Stimulated activated naive CD4-positive, alpha-beta T cell treated with Interleukin-2 at 50 U/mL for 16 hours (primary cell): ENCODE measurements around the gene DOCK6.

Source experiments
- DNase-seq: peaks from one replicate; lab custom pipeline; 2025; lab: John Stamatoyannopoulos, UW

Gene DOCK6

GRCh38 chr19:11223200-11223599 lies 39.1 kb downstream of the DOCK6 start:
- no peak for DNase-seq

- DNase-seq = no peak
These were observed 41.2 kb downstream of the DOCK6 start for GRCh38 chr19:11221082-11221598.

- no peak for DNase-seq
These were observed 47.9 kb downstream of the DOCK6 start for GRCh38 chr19:11214387-11214786.

GRCh38 chr19:11210656-11210928 lies 51.7 kb downstream of the DOCK6 start:
- no peak for DNase-seq

GRCh38 chr19:11209839-11210655 lies 52.3 kb downstream of the DOCK6 start:
- no peak for DNase-seq

GRCh38 chr19:11208561-11209471 lies 53.5 kb downstream of the DOCK6 start:
- DNase-seq = no peak

- DNase-seq = no peak
These were observed 56.3 kb downstream of the DOCK6 start for GRCh38 chr19:11205939-11206570.

GRCh38 chr19:11204943-11205349 lies 57.4 kb downstream of the DOCK6 start:
- DNase-seq = no peak

- no peak for DNase-seq
These were observed 58.2 kb downstream of the DOCK6 start for GRCh38 chr19:11204076-11204602.

GRCh38 chr19:11203194-11204075 lies 58.9 kb downstream of the DOCK6 start:
- peak; percentile 23 for DNase-seq

GRCh38 chr19:11202488-11203193 lies 59.7 kb downstream of the DOCK6 start:
- DNase-seq = no peak

- no peak for DNase-seq
These were observed 60.5 kb downstream of the DOCK6 start for GRCh38 chr19:11201791-11202190.

- no peak for DNase-seq
These were observed 61.4 kb downstream of the DOCK6 start for GRCh38 chr19:11200931-11201330.

GRCh38 chr19:11200015-11200574 lies 62.2 kb downstream of the DOCK6 start:
- DNase-seq = no peak

GRCh38 chr19:11199517-11199916 lies 62.8 kb downstream of the DOCK6 start:
- no peak for DNase-seq

- DNase-seq = no peak
These were observed 63.4 kb downstream of the DOCK6 start for GRCh38 chr19:11198769-11199424.

- no peak for DNase-seq
These were observed 64.2 kb downstream of the DOCK6 start for GRCh38 chr19:11198175-11198534.

GRCh38 chr19:11197291-11198174 lies 64.8 kb downstream of the DOCK6 start, which contains the start of gene KANK2:
Gene KANK2 (minus strand): TSS chr19:11197545. CDS start chr19:11194511, 3,034 bp downstream.
- DNase-seq = peak; percentile 63
